ENCODE results near the gene RASGRF2. TPM values are rescaled to one million over a fixed set of nuclear protein-coding genes. Genes with fewer than 3 reads are reported as not detected.

RASGRF2 gene
- polyA plus RNA-seq, 1 donor from 2014 or later: 0.42 TPM

DNA sequence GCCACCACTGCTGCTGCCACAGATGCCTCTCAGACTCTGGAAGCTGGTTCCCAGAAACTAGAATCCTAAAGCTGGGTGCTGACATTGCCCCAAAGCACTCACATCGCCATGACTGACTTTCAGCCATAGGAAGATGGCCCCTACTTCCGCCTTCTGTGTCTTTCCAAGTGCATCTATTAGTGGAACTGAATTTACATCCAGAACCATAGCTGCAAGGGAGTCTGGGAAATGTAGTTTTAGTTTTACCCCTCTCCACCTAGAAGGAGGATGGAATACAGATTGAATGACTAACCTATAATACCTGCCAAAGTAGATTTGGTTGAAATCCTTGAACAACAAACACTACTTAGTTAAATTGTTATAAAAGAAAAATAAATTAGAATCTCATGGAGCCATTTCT lies 118.8 kb downstream of the RASGRF2 start:
- Histone ChIP-seq H3K79me2 (replicated peaks; ENCODE audit: insufficient read depth, low read length) (no peaks in the 10 kb centered on the region), H3F3A (ENCODE audit: insufficient read depth, low read length, poor library complexity, severe bottlenecking) (no peaks in the 10 kb centered on the region), H3K4me3 (ENCODE audit: low read length) (no peak overlapping the region), H3K9me3 (ENCODE audit: low read length) (no peaks in the 10 kb centered on the region), H3K27ac (ENCODE audit: low read length) (no peak overlapping the region), H3K36me3 (ENCODE audit: insufficient read depth, low read length) (no peaks in the 10 kb centered on the region), H3K27me3 (ENCODE audit: insufficient read depth, low read depth, low read length) (no peaks in the 10 kb centered on the region), H3K4me2 (ENCODE audit: low read length) (no peak overlapping the region), H2AFZ (ENCODE audit: low read depth, low read length) (no peak overlapping the region), H3K9ac (ENCODE audit: low read length) (no peak overlapping the region), H4K20me1 (ENCODE audit: insufficient read depth) (no peaks in the 10 kb centered on the region), H3K9me2 (ENCODE audit: insufficient read depth, low read length) (no peaks in the 10 kb centered on the region)
- no peak for TF ChIP-seq MXI1 (conservative IDR thresholded peaks at IDR 0.05; ENCODE audit: poor library complexity, severe bottlenecking)
- TF ChIP-seq CTCF (IDR thresholded peaks at IDR 0.05; ENCODE audit: poor library complexity, severe bottlenecking): no peak
- TF ChIP-seq POLR2AphosphoS5 (IDR thresholded peaks at IDR 0.05): no peak
- TF ChIP-seq, protein P1, sequence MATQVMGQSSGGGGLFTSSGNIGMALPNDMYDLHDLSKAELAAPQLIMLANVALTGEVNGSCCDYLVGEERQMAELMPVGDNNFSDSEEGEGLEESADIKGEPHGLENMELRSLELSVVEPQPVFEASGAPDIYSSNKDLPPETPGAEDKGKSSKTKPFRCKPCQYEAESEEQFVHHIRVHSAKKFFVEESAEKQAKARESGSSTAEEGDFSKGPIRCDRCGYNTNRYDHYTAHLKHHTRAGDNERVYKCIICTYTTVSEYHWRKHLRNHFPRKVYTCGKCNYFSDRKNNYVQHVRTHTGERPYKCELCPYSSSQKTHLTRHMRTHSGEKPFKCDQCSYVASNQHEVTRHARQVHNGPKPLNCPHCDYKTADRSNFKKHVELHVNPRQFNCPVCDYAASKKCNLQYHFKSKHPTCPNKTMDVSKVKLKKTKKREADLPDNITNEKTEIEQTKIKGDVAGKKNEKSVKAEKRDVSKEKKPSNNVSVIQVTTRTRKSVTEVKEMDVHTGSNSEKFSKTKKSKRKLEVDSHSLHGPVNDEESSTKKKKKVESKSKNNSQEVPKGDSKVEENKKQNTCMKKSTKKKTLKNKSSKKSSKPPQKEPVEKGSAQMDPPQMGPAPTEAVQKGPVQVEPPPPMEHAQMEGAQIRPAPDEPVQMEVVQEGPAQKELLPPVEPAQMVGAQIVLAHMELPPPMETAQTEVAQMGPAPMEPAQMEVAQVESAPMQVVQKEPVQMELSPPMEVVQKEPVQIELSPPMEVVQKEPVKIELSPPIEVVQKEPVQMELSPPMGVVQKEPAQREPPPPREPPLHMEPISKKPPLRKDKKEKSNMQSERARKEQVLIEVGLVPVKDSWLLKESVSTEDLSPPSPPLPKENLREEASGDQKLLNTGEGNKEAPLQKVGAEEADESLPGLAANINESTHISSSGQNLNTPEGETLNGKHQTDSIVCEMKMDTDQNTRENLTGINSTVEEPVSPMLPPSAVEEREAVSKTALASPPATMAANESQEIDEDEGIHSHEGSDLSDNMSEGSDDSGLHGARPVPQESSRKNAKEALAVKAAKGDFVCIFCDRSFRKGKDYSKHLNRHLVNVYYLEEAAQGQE (IDR thresholded peaks at IDR 0.05; ENCODE audit: borderline replicate concordance): no peak
- TF ChIP-seq RAD21 (conservative IDR thresholded peaks at IDR 0.05): no peak
- no peak for TF ChIP-seq TAF1 (IDR thresholded peaks at IDR 0.05; ENCODE audit: low read depth)
- no peak for TF ChIP-seq EP300 (conservative IDR thresholded peaks at IDR 0.05; ENCODE audit: poor library complexity, severe bottlenecking)
- no peak for TF ChIP-seq EZH2 (IDR thresholded peaks at IDR 0.05; ENCODE audit: borderline replicate concordance, insufficient read depth, low read length, poor library complexity, severe bottlenecking)
- TF ChIP-seq SMC3 (conservative IDR thresholded peaks at IDR 0.05; ENCODE audit: poor library complexity): no peak

DNA sequence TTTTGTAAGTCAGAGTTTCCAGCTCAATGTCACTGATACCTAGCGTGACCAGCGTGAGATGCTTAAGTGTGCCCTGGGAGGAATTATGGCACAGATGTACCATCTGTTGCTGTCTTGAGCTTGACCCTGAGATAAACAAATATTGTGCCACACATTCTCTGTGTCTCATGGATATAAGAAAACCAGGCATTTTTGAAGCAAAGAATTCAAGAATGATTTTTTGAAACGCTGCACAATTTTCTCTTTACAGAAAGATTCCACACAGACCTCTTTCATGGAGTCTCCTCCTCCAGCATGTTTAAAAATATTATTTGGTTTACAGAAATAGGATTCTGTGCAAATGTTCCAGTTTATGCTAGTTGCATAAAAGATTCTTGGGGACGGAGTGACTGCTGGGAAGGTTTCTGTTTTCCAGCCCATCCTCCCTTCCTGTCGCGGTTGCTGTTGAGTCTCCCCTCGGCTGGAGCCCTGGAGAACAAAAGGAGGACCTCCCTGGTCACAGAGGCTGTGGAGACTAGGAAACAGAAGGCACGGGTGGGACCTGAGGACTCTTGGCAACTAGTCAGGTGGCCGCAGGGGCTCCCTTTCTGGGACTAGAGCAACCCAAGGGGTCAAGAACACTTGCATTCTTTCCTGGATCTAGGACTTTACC lies 120.8 kb downstream of the RASGRF2 start:
- Histone ChIP-seq H3K27ac (ENCODE audit: low read length) (no peak overlapping the region), H4K20me1 (ENCODE audit: insufficient read depth) (no peaks in the 10 kb centered on the region), H3F3A (ENCODE audit: insufficient read depth, low read length, poor library complexity, severe bottlenecking) (no peaks in the 10 kb centered on the region), H3K4me2 (ENCODE audit: low read length) (no peak overlapping the region), H3K9me2 (ENCODE audit: insufficient read depth, low read length) (no peaks in the 10 kb centered on the region), H3K9ac (ENCODE audit: low read length) (no peak overlapping the region), H3K4me3 (ENCODE audit: low read length) (no peak overlapping the region), H3K36me3 (ENCODE audit: insufficient read depth, low read length) (no peaks in the 10 kb centered on the region), H3K9me3 (ENCODE audit: low read length) (no peaks in the 10 kb centered on the region), H2AFZ (ENCODE audit: low read depth, low read length) (no peak overlapping the region), H3K27me3 (ENCODE audit: insufficient read depth, low read depth, low read length) (no peaks in the 10 kb centered on the region), H3K79me2 (replicated peaks; ENCODE audit: insufficient read depth, low read length) (no peaks in the 10 kb centered on the region)
- TF ChIP-seq CTCF (IDR thresholded peaks at IDR 0.05; ENCODE audit: poor library complexity, severe bottlenecking) (no peak), TAF1 (IDR thresholded peaks at IDR 0.05; ENCODE audit: low read depth) (no peak), EZH2 (IDR thresholded peaks at IDR 0.05; ENCODE audit: borderline replicate concordance, insufficient read depth, low read length, poor library complexity, severe bottlenecking) (no peak), MXI1 (conservative IDR thresholded peaks at IDR 0.05; ENCODE audit: poor library complexity, severe bottlenecking) (no peak), POLR2AphosphoS5 (IDR thresholded peaks at IDR 0.05) (no peak), SMC3 (conservative IDR thresholded peaks at IDR 0.05; ENCODE audit: poor library complexity) (no peak), EP300 (conservative IDR thresholded peaks at IDR 0.05; ENCODE audit: poor library complexity, severe bottlenecking) (no peak), RAD21 (conservative IDR thresholded peaks at IDR 0.05) (no peak)
- TF ChIP-seq, protein P1 (IDR thresholded peaks at IDR 0.05; ENCODE audit: borderline replicate concordance): no peak
